ENCODE results near the gene PTPRE. TPM values are rescaled to one million over a fixed set of nuclear protein-coding genes. Genes with fewer than 3 reads are reported as not detected.

PTPRE gene
- total RNA-seq, 1 experiment from 2014 or later, result 12.3 TPM

GRCh38 chr10:128070721-128071416 is 164.0 kb downstream of the PTPRE start:
- ChIA-PET POLR2A (no interaction called here), CTCF (interaction anchor here (2.1 to 3.3 kb wide), 3 partner anchors 36 to 201 kb away, joined by 9 to 47 read pairs (median 27); no protein-coding TSS in a partner anchor), RAD21 (ENCODE audit: low non-redundant PET in 1 of 2, low total read pairs in 2 of 2, uncharacterized antibody in 2 of 2, unreplicated experiment in 2 of 2) (no interaction called here)
- Histone ChIP-seq H3K27ac (ENCODE audit: low read depth, low read length) (no peak overlapping the region), H3K4me2 (ENCODE audit: low read length) (no peak overlapping the region), H3K9me3 (ENCODE audit: control insufficient read depth in 1 of 2, insufficient read depth in 1 of 2, low read depth in 1 of 2, low read length in 2 of 2) (no peaks in the 10 kb centered on the region), H3K36me3 (ENCODE audit: control insufficient read depth in 1 of 2, insufficient read depth in 2 of 2, low read length in 2 of 2) (no peaks in the 10 kb centered on the region; a peak in 1 of 4 replicates), H3K4me3 (replicated peaks in 1 of 2; ENCODE audit: low read depth in 1 of 2, low read length in 2 of 2) (no peak overlapping the region), H3K9ac (ENCODE audit: low read length) (no peak overlapping the region), H3K9me2 (ENCODE audit: insufficient read depth) (no peaks in the 10 kb centered on the region), H3K27me3 (ENCODE audit: insufficient read depth, low read length) (no peaks in the 10 kb centered on the region), H3K4me1 (ENCODE audit: control insufficient read depth in 1 of 2, insufficient read depth in 2 of 2, low read length in 2 of 2) (peaks cover 0 to 6% of the 10 kb centered on the region in 2 experiments; a peak in 1 of 4 replicates), H3K79me2 (ENCODE audit: insufficient read depth, low read length) (no peaks in the 10 kb centered on the region), H4K20me1 (ENCODE audit: insufficient read depth) (no peaks in the 10 kb centered on the region), H2AFZ (ENCODE audit: low read depth, low read length, poor library complexity, severe bottlenecking) (no peak overlapping the region)
- BruUV-seq (replicated peaks), result no TSS peak
- ATAC-seq (no peak), DNase-seq (ENCODE audit: low read depth, low spot score) (no peak)
- intact Hi-C loops (cut with micrococcal nuclease), result no loop called here
- TF ChIP-seq MAX (IDR thresholded peaks at IDR 0.05), result no peak
- no peak for TF ChIP-seq EZH2phosphoT487 (IDR thresholded peaks at IDR 0.05; ENCODE audit: borderline replicate concordance)
- TF ChIP-seq CEBPB (IDR thresholded peaks at IDR 0.05; ENCODE audit: low read depth), result no peak
- no peak for TF ChIP-seq EZH2 (IDR thresholded peaks at IDR 0.05)
- TF ChIP-seq RAD21 (IDR thresholded peaks at IDR 0.05; ENCODE audit: low read depth), result no peak
- TF ChIP-seq CTCF (IDR thresholded peaks at IDR 0.05 in 2 of 3, conservative IDR thresholded peaks at IDR 0.05 in 1 of 3; ENCODE audit: borderline replicate concordance in 1 of 3, insufficient read depth in 1 of 3, low read depth in 2 of 3, low read length in 2 of 3), result no peak
- TF ChIP-seq TCF7L2 (IDR thresholded peaks at IDR 0.05; ENCODE audit: borderline replicate concordance, extremely low read depth, insufficient read depth, insufficient read length), result no peak
- TF ChIP-seq POLR2A (IDR thresholded peaks at IDR 0.05; ENCODE audit: borderline replicate concordance, extremely low read depth, insufficient read depth, insufficient read length), result no peak
- no peak for TF ChIP-seq SIN3A (IDR thresholded peaks at IDR 0.05; ENCODE audit: low read depth)
- TF ChIP-seq EGR1 (IDR thresholded peaks at IDR 0.05; ENCODE audit: low read depth), result no peak
- TF ChIP-seq, protein P1, sequence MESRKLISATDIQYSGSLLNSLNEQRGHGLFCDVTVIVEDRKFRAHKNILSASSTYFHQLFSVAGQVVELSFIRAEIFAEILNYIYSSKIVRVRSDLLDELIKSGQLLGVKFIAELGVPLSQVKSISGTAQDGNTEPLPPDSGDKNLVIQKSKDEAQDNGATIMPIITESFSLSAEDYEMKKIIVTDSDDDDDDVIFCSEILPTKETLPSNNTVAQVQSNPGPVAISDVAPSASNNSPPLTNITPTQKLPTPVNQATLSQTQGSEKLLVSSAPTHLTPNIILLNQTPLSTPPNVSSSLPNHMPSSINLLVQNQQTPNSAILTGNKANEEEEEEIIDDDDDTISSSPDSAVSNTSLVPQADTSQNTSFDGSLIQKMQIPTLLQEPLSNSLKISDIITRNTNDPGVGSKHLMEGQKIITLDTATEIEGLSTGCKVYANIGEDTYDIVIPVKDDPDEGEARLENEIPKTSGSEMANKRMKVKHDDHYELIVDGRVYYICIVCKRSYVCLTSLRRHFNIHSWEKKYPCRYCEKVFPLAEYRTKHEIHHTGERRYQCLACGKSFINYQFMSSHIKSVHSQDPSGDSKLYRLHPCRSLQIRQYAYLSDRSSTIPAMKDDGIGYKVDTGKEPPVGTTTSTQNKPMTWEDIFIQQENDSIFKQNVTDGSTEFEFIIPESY (IDR thresholded peaks at IDR 0.05; ENCODE audit: extremely low read depth, insufficient replicate concordance, low read length), result no peak
- no peak for TF ChIP-seq CBX3 (IDR thresholded peaks at IDR 0.05; ENCODE audit: low read depth)
- no peak for TF ChIP-seq ZNF274 (IDR thresholded peaks at IDR 0.05; ENCODE audit: low read depth, low read length)
- TF ChIP-seq ZFX (IDR thresholded peaks at IDR 0.05), result no peak
- no peak for TF ChIP-seq POLR2AphosphoS5 (IDR thresholded peaks at IDR 0.05; ENCODE audit: low read depth, low read length)
- no peak for TF ChIP-seq FOSL1 (IDR thresholded peaks at IDR 0.05; ENCODE audit: low read depth)
- no peak for TF ChIP-seq ELF1 (IDR thresholded peaks at IDR 0.05; ENCODE audit: borderline replicate concordance, low read depth)
- TF ChIP-seq SRF (IDR thresholded peaks at IDR 0.05; ENCODE audit: low read depth), result no peak
- no peak for TF ChIP-seq JUND (IDR thresholded peaks at IDR 0.05)
- TF ChIP-seq YY1 (IDR thresholded peaks at IDR 0.05; ENCODE audit: extremely low read depth, insufficient replicate concordance, low read depth, low read length), result no peak

Measured in HCT116 (cell line).